ENCODE measurements around the gene FLNA. TPM values are rescaled to one million over a fixed set of nuclear protein-coding genes. Genes with fewer than 3 reads are reported as not detected.
A peak's percentile ranks its signal among the peaks of the same experiment; 100 is the strongest.

Gene FLNA
- total RNA-seq, 2 donors from 2014 or later = 1,711 to 2,337 TPM

DNA sequence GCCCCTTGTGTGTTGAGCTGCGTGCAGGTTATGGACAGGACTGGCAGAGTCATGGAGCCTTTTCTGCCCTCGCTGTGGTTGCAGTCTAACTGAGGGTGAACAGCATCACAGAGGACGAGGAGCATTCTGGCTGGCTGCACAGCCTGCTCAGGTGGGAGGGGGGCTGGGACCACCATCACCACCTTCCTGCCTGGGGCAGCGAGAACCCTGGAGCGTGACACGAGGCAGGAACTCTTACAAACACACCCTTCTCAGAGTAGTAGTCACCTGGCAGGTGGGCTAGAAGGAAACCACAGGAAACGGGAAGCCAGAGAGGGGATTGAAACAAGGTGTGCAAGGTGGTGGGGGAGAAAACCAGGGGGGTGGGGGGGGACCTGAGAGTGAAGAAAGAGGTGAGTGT, 53.3 kb downstream of the FLNA start:
- no peak for DNase-seq (ENCODE audit: low spot score)
- WGBS = 100% methylated on average over 1 of the region's 7 CpGs
- Histone ChIP-seq H3K4me3 (no peak overlapping the region), H3K36me3 (no peaks in the 10 kb centered on the region), H3K27ac (no peak overlapping the region), H3K4me1 (replicated peaks) (no peaks in the 10 kb centered on the region), H3K9me3 (no peaks in the 10 kb centered on the region), H3K27me3 (replicated peaks; ENCODE audit: insufficient read depth) (no peaks in the 10 kb centered on the region)
- intact Hi-C loops (cut with DNase I) = no loop called here
- TF ChIP-seq, protein P1, sequence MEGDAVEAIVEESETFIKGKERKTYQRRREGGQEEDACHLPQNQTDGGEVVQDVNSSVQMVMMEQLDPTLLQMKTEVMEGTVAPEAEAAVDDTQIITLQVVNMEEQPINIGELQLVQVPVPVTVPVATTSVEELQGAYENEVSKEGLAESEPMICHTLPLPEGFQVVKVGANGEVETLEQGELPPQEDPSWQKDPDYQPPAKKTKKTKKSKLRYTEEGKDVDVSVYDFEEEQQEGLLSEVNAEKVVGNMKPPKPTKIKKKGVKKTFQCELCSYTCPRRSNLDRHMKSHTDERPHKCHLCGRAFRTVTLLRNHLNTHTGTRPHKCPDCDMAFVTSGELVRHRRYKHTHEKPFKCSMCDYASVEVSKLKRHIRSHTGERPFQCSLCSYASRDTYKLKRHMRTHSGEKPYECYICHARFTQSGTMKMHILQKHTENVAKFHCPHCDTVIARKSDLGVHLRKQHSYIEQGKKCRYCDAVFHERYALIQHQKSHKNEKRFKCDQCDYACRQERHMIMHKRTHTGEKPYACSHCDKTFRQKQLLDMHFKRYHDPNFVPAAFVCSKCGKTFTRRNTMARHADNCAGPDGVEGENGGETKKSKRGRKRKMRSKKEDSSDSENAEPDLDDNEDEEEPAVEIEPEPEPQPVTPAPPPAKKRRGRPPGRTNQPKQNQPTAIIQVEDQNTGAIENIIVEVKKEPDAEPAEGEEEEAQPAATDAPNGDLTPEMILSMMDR (IDR thresholded peaks at IDR 0.05) = no peak
- TF ChIP-seq POLR2AphosphoS5 (IDR thresholded peaks at IDR 0.05) = no peak
- TF ChIP-seq POLR2A (IDR thresholded peaks at IDR 0.05) = no peak

DNA sequence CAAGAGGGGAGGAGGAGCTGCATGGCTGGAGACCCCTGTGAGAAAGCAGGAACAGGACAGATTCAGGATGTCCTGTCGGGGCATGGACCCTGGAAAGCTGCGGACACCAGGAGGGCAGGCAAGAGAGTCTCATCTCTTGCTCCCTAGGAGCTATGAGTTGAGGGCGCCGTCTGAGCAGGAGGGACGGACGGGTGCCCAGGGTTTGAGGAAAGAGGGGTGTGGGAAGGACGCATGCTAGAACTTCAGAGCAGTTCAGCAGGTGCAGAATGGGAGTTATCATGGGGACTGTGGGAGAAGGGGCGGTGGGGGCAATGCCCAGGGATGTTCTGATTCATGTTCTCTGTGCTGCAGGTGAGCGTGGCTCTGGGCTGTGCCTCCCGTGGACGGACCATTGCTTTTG, 54.0 kb downstream of the FLNA start:
- intact Hi-C loops (cut with DNase I) = no loop called here
- no peaks in the 10 kb centered on the region for H3K9me3 ChIP-seq
- TF ChIP-seq POLR2AphosphoS5 (IDR thresholded peaks at IDR 0.05) = no peak
- TF ChIP-seq POLR2A (IDR thresholded peaks at IDR 0.05) = no peak
- TF ChIP-seq, protein P1 (IDR thresholded peaks at IDR 0.05) = no peak
- DNase-seq (ENCODE audit: low spot score) = no peak
- no peaks in the 10 kb centered on the region for H3K27me3 ChIP-seq (replicated peaks; ENCODE audit: insufficient read depth)
- no peak overlapping the region for H3K27ac ChIP-seq
- H3K36me3 ChIP-seq = no peaks in the 10 kb centered on the region
- no peak overlapping the region for H3K4me3 ChIP-seq
- no peaks in the 10 kb centered on the region for H3K4me1 ChIP-seq (replicated peaks)
- WGBS = 82% methylated on average over 9 of the region's 11 CpGs

DNA sequence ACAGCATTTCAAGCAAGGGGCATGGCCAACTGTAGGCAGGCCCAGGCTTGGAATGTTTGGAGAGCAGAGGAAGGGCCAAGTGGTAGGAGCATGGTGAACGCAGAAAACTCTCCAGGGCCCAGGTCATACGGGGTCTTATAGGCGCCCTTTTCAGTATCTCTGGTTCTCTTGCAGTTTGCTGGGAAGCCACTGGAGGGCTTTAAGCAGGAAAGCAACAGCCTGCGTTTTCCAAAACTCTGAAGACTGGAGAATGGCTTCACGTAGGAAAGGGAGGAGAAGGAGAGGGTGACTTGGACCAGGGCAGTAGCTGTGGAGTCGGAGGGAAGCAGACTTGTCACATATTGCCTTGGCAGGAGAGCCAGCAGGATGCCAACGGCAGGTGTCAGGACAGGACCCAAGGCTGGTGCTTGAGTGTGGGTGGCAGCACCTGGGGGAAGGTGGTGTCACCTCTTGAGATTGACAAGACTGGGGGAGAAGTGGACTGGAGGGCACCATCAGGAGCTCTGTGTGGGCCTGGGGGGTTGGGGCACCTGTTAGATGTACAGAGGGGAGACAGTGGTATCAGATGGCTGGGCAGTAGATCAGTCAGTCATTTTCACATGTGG, 56.9 kb downstream of the FLNA start:
- Histone ChIP-seq H3K27me3 (replicated peaks; ENCODE audit: insufficient read depth) (no peaks in the 10 kb centered on the region), H3K9me3 (no peaks in the 10 kb centered on the region), H3K4me1 (replicated peaks) (no peaks in the 10 kb centered on the region), H3K36me3 (no peaks in the 10 kb centered on the region), H3K4me3 (no peak overlapping the region), H3K27ac (no peak overlapping the region)
- 8% methylated on average over 7 of the region's 7 CpGs for WGBS
- TF ChIP-seq POLR2AphosphoS5 (IDR thresholded peaks at IDR 0.05) = no peak
- TF ChIP-seq, protein P1 (IDR thresholded peaks at IDR 0.05) = peak in 2 of 4 experiments; percentile 18 to 44
- TF ChIP-seq POLR2A (IDR thresholded peaks at IDR 0.05) = no peak
- intact Hi-C loops (cut with DNase I) = no loop called here
- DNase-seq (ENCODE audit: low spot score) = no peak

DNA sequence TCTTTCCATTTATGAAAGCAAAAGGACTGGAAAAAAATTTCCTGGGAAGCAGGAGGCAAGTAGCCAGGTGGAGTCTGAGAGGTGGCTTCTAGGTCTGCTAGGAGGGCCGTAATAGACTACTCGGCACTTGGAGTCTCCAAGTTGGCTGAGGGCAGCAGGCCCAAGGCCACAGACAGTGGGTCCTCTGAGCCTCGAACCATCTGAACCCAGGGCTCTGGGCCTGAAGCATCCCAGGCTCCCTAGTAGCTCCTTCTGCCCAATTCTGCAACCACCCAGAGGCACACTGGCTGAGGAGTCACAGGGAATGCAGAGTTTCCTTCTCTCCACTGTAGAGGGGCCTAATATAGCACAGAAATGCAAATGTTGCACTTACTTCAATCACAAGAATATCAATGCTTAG, 59.0 kb downstream of the FLNA start:
- WGBS = 93% methylated on average over 3 of the region's 3 CpGs
- no peak for DNase-seq (ENCODE audit: low spot score)
- Histone ChIP-seq H3K27ac (no peak overlapping the region), H3K27me3 (replicated peaks; ENCODE audit: insufficient read depth) (no peaks in the 10 kb centered on the region), H3K36me3 (no peaks in the 10 kb centered on the region), H3K9me3 (no peaks in the 10 kb centered on the region), H3K4me3 (no peak overlapping the region), H3K4me1 (replicated peaks) (no peaks in the 10 kb centered on the region)
- TF ChIP-seq, protein P1 (IDR thresholded peaks at IDR 0.05) = no peak
- TF ChIP-seq POLR2AphosphoS5 (IDR thresholded peaks at IDR 0.05) (no peak), POLR2A (IDR thresholded peaks at IDR 0.05) (no peak)
- intact Hi-C loops (cut with DNase I) = no loop called here

DNA sequence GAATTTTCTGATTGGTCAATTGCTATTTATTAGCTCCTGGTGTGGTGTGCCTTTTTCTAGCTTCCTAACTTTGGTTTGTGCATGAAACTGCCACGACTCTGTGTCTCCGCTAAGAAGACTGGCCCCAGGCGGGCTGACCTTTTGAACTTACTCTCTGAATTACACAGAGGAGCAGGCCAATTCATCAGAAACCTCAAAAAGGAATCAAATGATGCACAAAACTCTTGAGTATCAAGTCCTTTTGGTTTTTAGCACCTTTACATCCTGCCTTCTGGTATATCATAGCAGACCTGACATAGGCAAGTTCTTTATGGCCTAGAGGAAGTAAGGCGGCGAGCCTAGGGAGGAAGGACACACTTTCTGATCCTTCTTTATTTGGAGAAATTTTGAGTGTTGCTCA, 61.3 kb downstream of the FLNA start:
- Histone ChIP-seq H3K4me3 (no peak overlapping the region), H3K9me3 (no peaks in the 10 kb centered on the region), H3K4me1 (replicated peaks) (no peaks in the 10 kb centered on the region), H3K27ac (no peak overlapping the region), H3K36me3 (no peaks in the 10 kb centered on the region), H3K27me3 (replicated peaks; ENCODE audit: insufficient read depth) (no peaks in the 10 kb centered on the region)
- TF ChIP-seq, protein P1 (IDR thresholded peaks at IDR 0.05) = no peak
- no peak for TF ChIP-seq POLR2A (IDR thresholded peaks at IDR 0.05)
- TF ChIP-seq POLR2AphosphoS5 (IDR thresholded peaks at IDR 0.05) = no peak
- intact Hi-C loops (cut with DNase I) = no loop called here
- no peak for DNase-seq (ENCODE audit: low spot score)
- WGBS = 79% methylated on average over 5 of the region's 5 CpGs
